Muscle layer of colon (tissue), 2 donors: ENCODE data around the gene ZNF688.
A peak's percentile ranks its signal among the peaks of the same experiment; 100 is the strongest.

Experiments
- H3K27ac ChIP-seq: one replicate; pipeline ENCODE4 v1.7.0; 2013; ENCODE audit warnings: low read depth, mild to moderate bottlenecking, low read length, moderate library complexity
- H3K27me3 ChIP-seq, 2 donors: one replicate each; pipeline ENCODE4 v1.7.0; 2013; ENCODE audit warnings: low read length in 2 of 2, mild to moderate bottlenecking in 2 of 2; ENCODE audit not compliant: insufficient read depth in 2 of 2, control insufficient read depth in 1 of 2
- H3K36me3 ChIP-seq: one replicate; pipeline ENCODE4 v1.7.0; 2013; ENCODE audit warnings: mild to moderate bottlenecking, low read length; ENCODE audit not compliant: insufficient read depth
- H3K4me1 ChIP-seq: one replicate; pipeline ENCODE4 v1.7.0; 2013; ENCODE audit warnings: mild to moderate bottlenecking, low read length; ENCODE audit not compliant: insufficient read depth
- H3K4me3 ChIP-seq, 2 donors: one replicate each; pipeline ENCODE4 v1.7.0; 2013; ENCODE audit warnings: low read length in 2 of 2, low read depth in 1 of 2, mild to moderate bottlenecking in 1 of 2, moderate library complexity in 1 of 2
- H3K9ac ChIP-seq: one replicate; pipeline ENCODE4 v1.7.0; 2013; ENCODE audit warnings: low read length
- H3K9me3 ChIP-seq: one replicate; pipeline ENCODE4 v1.7.0; 2013; ENCODE audit warnings: mild to moderate bottlenecking, low read length
- donor health status: abdominal sarcoma.
- donor health status: Adenocarcinoma of cecum.

The ZNF688 gene

GRCh38 chr16:30571445-30572322 lies at the start of gene ZNF688:
TSS of gene ZNF688 (minus strand) at chr16:30571714. CDS start at chr16:30571629, 85 bp downstream.
- Histone ChIP-seq H3K4me1 (peaks cover 11% of the 10 kb centered on the region), H3K4me3 (peak within 1 kb of the TSS; percentile 80 to 91), H3K9ac (peak within 1 kb of the TSS; percentile 80), H3K36me3 (no peaks in the 10 kb centered on the region), H3K27ac (peak within 1 kb of the TSS; percentile 97), H3K9me3 (no peaks in the 10 kb centered on the region), H3K27me3 (no peaks in the 10 kb centered on the region)

- Histone ChIP-seq H3K27ac (no peak overlapping the region), H3K36me3 (no peaks in the 10 kb centered on the region), H3K27me3 (no peaks in the 10 kb centered on the region), H3K9ac (no peak overlapping the region), H3K9me3 (no peaks in the 10 kb centered on the region), H3K4me3 (no peak overlapping the region), H3K4me1 (no peaks in the 10 kb centered on the region)
Observed at GRCh38 chr16:30620169-30620568, 48.7 kb upstream of the ZNF688 start.

GRCh38 chr16:30619638-30620037 lies 48.1 kb upstream of the ZNF688 start:
- Histone ChIP-seq H3K4me1 (no peaks in the 10 kb centered on the region), H3K27me3 (no peaks in the 10 kb centered on the region), H3K27ac (no peak overlapping the region), H3K4me3 (no peak overlapping the region), H3K9me3 (no peaks in the 10 kb centered on the region), H3K36me3 (no peaks in the 10 kb centered on the region), H3K9ac (no peak overlapping the region)

- no peaks in the 10 kb centered on the region for H3K36me3 ChIP-seq
- H3K27me3 ChIP-seq, result no peaks in the 10 kb centered on the region
- H3K9me3 ChIP-seq, result no peaks in the 10 kb centered on the region
- H3K27ac ChIP-seq, result no peak overlapping the region
- H3K9ac ChIP-seq, result no peak overlapping the region
- no peaks in the 10 kb centered on the region for H3K4me1 ChIP-seq
- no peak overlapping the region for H3K4me3 ChIP-seq
Observed at GRCh38 chr16:30619202-30619601, 47.7 kb upstream of the ZNF688 start.

- no peaks in the 10 kb centered on the region for H3K9me3 ChIP-seq
- no peak overlapping the region for H3K9ac ChIP-seq
- no peak overlapping the region for H3K27ac ChIP-seq
- H3K27me3 ChIP-seq, result no peaks in the 10 kb centered on the region
- no peaks in the 10 kb centered on the region for H3K4me1 ChIP-seq
- no peaks in the 10 kb centered on the region for H3K36me3 ChIP-seq
- H3K4me3 ChIP-seq, result no peak overlapping the region
Observed at GRCh38 chr16:30615358-30616091, 44.0 kb upstream of the ZNF688 start.

DNA sequence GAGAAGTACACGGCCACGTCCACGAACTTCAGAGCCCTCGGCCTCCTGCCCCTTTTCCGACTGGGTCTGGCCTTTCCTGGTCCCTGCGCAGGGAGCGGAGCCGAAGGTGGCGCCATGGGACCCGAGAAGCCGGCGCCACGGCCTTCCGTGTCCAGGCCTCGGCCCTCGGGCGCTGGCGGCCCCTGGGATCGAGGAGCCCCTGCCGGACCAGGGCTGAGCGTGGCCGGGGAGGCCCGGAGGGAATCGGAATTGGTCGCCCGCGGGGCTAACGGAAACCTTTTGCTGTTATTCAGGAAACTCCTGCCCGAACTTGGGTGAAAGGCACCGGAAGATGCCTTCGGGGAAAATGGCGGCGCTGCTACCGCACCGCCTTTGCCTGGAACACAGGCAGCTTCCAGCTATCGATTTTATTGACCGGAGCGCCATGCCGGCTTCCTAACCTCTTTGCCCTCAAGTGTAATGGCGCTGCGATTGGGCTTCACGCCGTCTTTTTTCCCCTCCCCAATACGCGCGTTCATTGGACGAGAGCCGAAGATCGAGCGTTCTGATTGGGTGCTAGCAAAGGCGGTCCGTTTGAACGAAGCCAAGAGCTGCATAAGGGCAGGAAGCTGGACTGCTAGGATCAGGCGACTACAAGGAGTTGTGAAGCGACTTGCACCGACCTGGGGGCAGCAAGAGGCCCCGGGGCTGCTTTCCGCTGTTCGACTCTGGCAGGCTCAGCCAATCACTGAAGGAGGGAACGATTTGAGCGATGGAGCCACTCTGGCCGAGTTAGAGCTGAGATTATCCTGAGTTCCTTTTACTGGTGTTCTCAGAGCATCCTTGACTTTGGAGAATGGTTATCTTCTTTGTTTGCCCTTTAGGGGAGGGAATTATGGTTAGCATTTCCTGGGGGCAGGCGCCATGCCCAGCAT lies 38.7 kb upstream of the ZNF688 start, which contains the start of gene ZNF689:
ZNF689 (minus strand) TSS at position 464 of the 914 bp plus-strand sequence; CDS start at position 116, 348 bp downstream.
- no peaks in the 10 kb centered on the region for H3K9me3 ChIP-seq
- H3K4me3 ChIP-seq, result peak within 1 kb of the TSS; percentile 85
- peak within 1 kb of the TSS; percentile 95 for H3K9ac ChIP-seq
- H3K27me3 ChIP-seq, result no peaks in the 10 kb centered on the region
- H3K4me1 ChIP-seq, result peaks cover 18% of the 10 kb centered on the region
- H3K27ac ChIP-seq, result peak within 1 kb of the TSS; percentile 95
- H3K36me3 ChIP-seq, result peaks cover 27% of the 10 kb centered on the region

- no peaks in the 10 kb centered on the region for H3K9me3 ChIP-seq
- H3K4me1 ChIP-seq, result peaks cover 18% of the 10 kb centered on the region
- peak overlapping the region; percentile 85 for H3K4me3 ChIP-seq
- peak overlapping the region; percentile 95 for H3K9ac ChIP-seq
- H3K27ac ChIP-seq, result peak overlapping the region; percentile 95
- peaks cover 36% of the 10 kb centered on the region for H3K36me3 ChIP-seq
- H3K27me3 ChIP-seq, result no peaks in the 10 kb centered on the region
Observed at GRCh38 chr16:30609002-30609925, 37.8 kb upstream of the ZNF688 start.

DNA sequence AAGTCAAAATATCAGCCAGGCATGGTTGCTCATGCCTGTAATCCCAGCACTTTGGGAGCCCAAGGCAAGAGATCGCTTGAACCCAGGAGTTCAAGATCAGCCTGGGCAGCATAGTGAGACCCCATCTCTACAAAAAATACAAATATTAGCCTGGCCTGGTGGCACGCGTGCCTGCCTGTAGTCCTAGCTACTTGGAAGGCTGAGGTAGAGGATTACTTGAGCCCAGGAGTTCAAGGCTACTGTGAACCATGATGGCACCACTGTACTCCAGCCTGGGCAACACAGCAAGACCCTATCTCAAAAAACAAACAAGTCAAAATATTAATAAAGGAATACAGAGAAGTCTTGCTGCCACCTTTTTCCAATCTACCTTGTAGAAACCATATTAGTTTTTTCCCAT lies 34.5 kb upstream of the ZNF688 start:
- peaks cover 50% of the 10 kb centered on the region for H3K36me3 ChIP-seq
- no peaks in the 10 kb centered on the region for H3K9me3 ChIP-seq
- H3K4me1 ChIP-seq, result peaks cover 28% of the 10 kb centered on the region
- H3K27ac ChIP-seq, result no peak overlapping the region
- H3K27me3 ChIP-seq, result no peaks in the 10 kb centered on the region
- H3K9ac ChIP-seq, result no peak overlapping the region
- no peak overlapping the region for H3K4me3 ChIP-seq

- Histone ChIP-seq H3K36me3 (peaks cover 50% of the 10 kb centered on the region), H3K27ac (no peak overlapping the region), H3K4me3 (no peak overlapping the region), H3K4me1 (peaks cover 28% of the 10 kb centered on the region), H3K27me3 (no peaks in the 10 kb centered on the region), H3K9me3 (no peaks in the 10 kb centered on the region), H3K9ac (no peak overlapping the region)
Observed at GRCh38 chr16:30605158-30605557, 33.6 kb upstream of the ZNF688 start.

DNA sequence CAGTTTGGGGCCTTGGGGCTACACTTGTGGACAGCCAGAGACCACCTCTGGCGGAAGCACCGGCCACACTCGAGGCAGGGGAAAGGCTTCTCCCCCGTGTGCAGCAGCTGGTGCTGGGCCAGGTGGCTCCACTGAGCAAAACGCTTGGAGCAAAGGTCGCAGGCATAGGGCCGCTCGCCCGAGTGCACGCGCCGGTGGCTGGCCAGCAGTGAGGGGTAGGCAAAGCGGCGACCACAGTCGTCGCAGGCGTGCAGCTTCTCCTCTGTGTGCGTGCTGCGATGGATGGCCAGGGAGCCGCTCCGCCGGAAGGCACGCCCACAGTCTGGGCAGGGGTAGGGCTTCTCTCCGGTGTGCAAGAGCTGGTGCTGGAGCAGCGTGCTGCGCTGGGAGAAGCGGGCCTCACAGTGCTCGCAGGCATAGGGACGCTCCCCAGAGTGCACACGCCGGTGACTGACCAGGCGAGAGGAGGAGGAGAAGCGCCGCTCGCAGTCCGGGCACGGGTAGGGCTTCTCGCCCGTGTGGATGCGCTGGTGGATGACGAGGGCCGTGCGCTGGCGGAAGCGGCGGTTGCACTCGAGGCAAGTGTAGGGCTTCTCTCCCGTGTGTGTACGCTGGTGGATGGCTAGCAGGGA lies 32.9 kb upstream of the ZNF688 start:
- Histone ChIP-seq H3K4me3 (no peak overlapping the region), H3K27me3 (no peaks in the 10 kb centered on the region), H3K36me3 (peaks cover 50% of the 10 kb centered on the region), H3K4me1 (peaks cover 26% of the 10 kb centered on the region), H3K27ac (no peak overlapping the region), H3K9me3 (no peaks in the 10 kb centered on the region), H3K9ac (no peak overlapping the region)
